Forelimb muscle (tissue), 1 donor: ENCODE data around the gene CALR. TPM values are rescaled to one million over a fixed set of nuclear protein-coding genes. Genes with fewer than 3 reads are reported as not detected.
"Not testable (repeated sequence)": the region's sequence is repeated elsewhere in the genome, so short reads cannot be mapped to it uniquely, and the experiment has no call there.

Experiments
- DNase-seq: peaks from one replicate; pipeline ENCODE4 v3.0.0-alpha.2; 2013; ENCODE audit warnings: low read depth
- polyA plus RNA-seq: library from polyadenylated mRNA; unstranded; fragments of 120-200 nt; gene quantifications from one replicate; pipeline ENCODE4 v1.2.1, GENCODE V29; 2013; ENCODE audit not compliant: insufficient read length

The CALR gene
- polyA plus RNA-seq, result 312 TPM

- DNase-seq, result peak; percentile 98
Measured at GRCh38 chr19:12937927-12938778, at the start of gene CALR. TSS of gene CALR (plus strand) at chr19:12938609. CDS start at chr19:12938680, 71 bp downstream.

GRCh38 chr19:12890299-12890786 is 48.1 kb upstream of the CALR start:
- DNase-seq, result not testable (repeated sequence)

GRCh38 chr19:12890787-12891552 is 47.4 kb upstream of the CALR start, which contains the start of gene GCDH:
TSS of gene GCDH (plus strand) at chr19:12891160. CDS start at chr19:12891305, 145 bp downstream.
- peak; percentile 94 for DNase-seq

GRCh38 chr19:12891553-12892021 is 46.8 kb upstream of the CALR start:
- no peak for DNase-seq

GRCh38 chr19:12893582-12893981 is 44.8 kb upstream of the CALR start:
- DNase-seq, result no peak

GRCh38 chr19:12896460-12896859 is 41.9 kb upstream of the CALR start:
- DNase-seq, result no peak

- no peak for DNase-seq
Measured at GRCh38 chr19:12899891-12900518, 38.4 kb upstream of the CALR start.

GRCh38 chr19:12907166-12907565 is 31.2 kb upstream of the CALR start:
- no peak for DNase-seq

- DNase-seq, result no peak
Measured at GRCh38 chr19:12912571-12912970, 25.8 kb upstream of the CALR start.

GRCh38 chr19:12913011-12913561 is 25.3 kb upstream of the CALR start:
- no peak for DNase-seq

- no peak for DNase-seq
Measured at GRCh38 chr19:12913851-12914690, 24.3 kb upstream of the CALR start.

GRCh38 chr19:12915860-12916259 is 22.5 kb upstream of the CALR start:
- not testable (repeated sequence) for DNase-seq

GRCh38 chr19:12918253-12918652 is 20.2 kb upstream of the CALR start:
- DNase-seq, result no peak

GRCh38 chr19:12921047-12921446 is 17.4 kb upstream of the CALR start:
- no peak for DNase-seq

GRCh38 chr19:12922959-12923358 is 15.4 kb upstream of the CALR start:
- no peak for DNase-seq

GRCh38 chr19:12924621-12925310 is 13.6 kb upstream of the CALR start:
- DNase-seq, result no peak

- no peak for DNase-seq
Measured at GRCh38 chr19:12930002-12930645, 8.3 kb upstream of the CALR start.

GRCh38 chr19:12932392-12933286 is 5.8 kb upstream of the CALR start:
- no peak for DNase-seq
